Hepatocyte (in vitro differentiated cells): Measurements from ENCODE around the gene SRC.

ENCODE experiments used
- CTCF ChIP-seq: fragments of 200-600 bp; sonication (generic); IDR thresholded peaks from 2 replicates; pipeline ENCODE4 v1.5.1; 2016; ENCODE audit warnings: antibody characterized with exemption, mild to moderate bottlenecking; ENCODE audit not compliant: poor library complexity
- EZH2phosphoT487 ChIP-seq: fragments of 200-600 bp; sonication (generic); IDR thresholded peaks from one replicate; pipeline ENCODE4 v1.6.1; 2018; ENCODE audit warnings: antibody characterized with exemption, mild to moderate bottlenecking, low read depth, moderate library complexity; ENCODE audit not compliant: unreplicated experiment, severe bottlenecking

- TF ChIP-seq CTCF = no peak
- TF ChIP-seq EZH2phosphoT487 = no peak
These were observed 39.9 kb downstream of the SRC start for GRCh38 chr20:37385659-37386504.
